GM10248 (cell line): Measurements from ENCODE around the gene PRELP.

ENCODE experiments used
- CTCF ChIA-PET: fragments of 300-600 bp; sonication (Branson Sonifier 250); formaldehyde crosslinking; extraction: SDS; loops from one replicate; lab custom pipeline; 2021; ENCODE audit warnings: antibody characterized with exemption; lab: Yijun Ruan, JAX
- POLR2A ChIA-PET: fragments of 350-650 bp; sonication (Branson Sonifier 250); formaldehyde crosslinking; extraction: SDS; loops from one replicate; lab custom pipeline; 2020; ENCODE audit warnings: antibody characterized with exemption; lab: Yijun Ruan, JAX
- DNase-seq: peaks from one replicate; pipeline ENCODE4 v3.0.0; 2012; ENCODE audit errors: extremely low spot score
- CTCF ChIP-seq: IDR thresholded peaks from 2 replicates; pipeline ENCODE4 v1.5.1; 2012; ENCODE audit warnings: mild to moderate bottlenecking, low read depth; ENCODE audit errors: extremely low read depth, missing control alignments, control extremely low read depth

Gene PRELP

DNA sequence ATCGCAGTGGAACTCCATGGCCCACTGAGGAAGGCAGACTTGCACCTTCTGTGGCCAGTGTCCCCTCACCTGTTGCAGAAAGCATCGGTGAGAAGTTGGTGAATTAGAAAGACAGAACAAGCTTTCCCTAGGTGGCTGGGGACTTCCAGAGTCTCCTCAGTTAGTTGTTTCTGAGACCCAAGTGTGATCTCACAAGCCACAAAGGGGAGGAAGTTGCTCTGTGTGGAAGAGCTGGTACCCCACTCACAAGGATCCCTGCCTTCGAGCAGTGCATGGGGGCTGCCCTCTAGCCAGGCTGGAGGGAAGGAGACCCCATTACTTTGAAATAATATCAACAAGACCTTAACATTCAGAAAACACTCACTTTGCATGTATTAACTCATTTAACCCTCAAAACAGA is 2.1 kb downstream of the PRELP start:
- CTCF ChIA-PET = interaction anchor here (0.8 to 8.9 kb wide), 12 partner anchors 9 to 209 kb away, joined by 3 to 75 read pairs (median 4); partner anchors contain the start of gene OPTC
- POLR2A ChIA-PET = no interaction called here
- DNase-seq = peak; percentile 43
- TF ChIP-seq CTCF = no peak

- DNase-seq = no peak
- ChIA-PET POLR2A (no interaction called here), CTCF (interaction anchor here (0.9 to 8.9 kb wide), 9 partner anchors 9 to 210 kb away, joined by 3 to 75 read pairs (median 9); partner anchors contain the start of gene OPTC)
- TF ChIP-seq CTCF = no peak
These were observed 2.6 kb downstream of the PRELP start for GRCh38 chr1:203478231-203478630.

GRCh38 chr1:203478986-203479385 is 3.4 kb downstream of the PRELP start:
- TF ChIP-seq CTCF = no peak
- POLR2A ChIA-PET = no interaction called here
- CTCF ChIA-PET = interaction anchor here (1.5 to 8.9 kb wide), 6 partner anchors 8 to 210 kb away, joined by 4 to 75 read pairs (median 27); no protein-coding TSS in a partner anchor
- no peak for DNase-seq

- ChIA-PET POLR2A (no interaction called here), CTCF (interaction anchor here (1.8 to 8.9 kb wide), 5 partner anchors 8 to 211 kb away, joined by 6 to 75 read pairs (median 28); no protein-coding TSS in a partner anchor)
- no peak for DNase-seq
- no peak for TF ChIP-seq CTCF
These were observed 4.0 kb downstream of the PRELP start for GRCh38 chr1:203479646-203480045.

DNA sequence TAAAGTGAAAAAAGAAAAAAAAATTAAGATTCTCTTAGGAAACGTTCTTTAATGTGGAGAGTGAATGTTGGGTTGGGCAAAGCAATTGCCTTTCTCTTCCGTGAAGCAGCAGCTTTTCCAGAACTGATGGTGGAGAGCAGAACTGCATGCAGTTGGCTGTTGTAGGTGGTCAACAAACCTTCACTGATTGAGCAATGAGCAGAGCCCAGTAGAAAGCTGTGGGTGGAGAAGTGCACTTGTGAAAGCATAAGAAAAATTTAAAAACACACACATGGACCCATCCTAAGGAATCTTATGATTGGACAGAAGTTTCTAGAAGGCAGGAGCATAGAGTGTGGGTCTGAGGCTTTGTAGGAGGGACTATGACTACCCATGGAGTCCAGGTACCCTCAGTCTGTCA is 4.5 kb downstream of the PRELP start:
- TF ChIP-seq CTCF = no peak
- CTCF ChIA-PET = interaction anchor here (0.7 to 8.9 kb wide), 5 partner anchors 7 to 213 kb away, joined by 3 to 75 read pairs (median 6); no protein-coding TSS in a partner anchor
- POLR2A ChIA-PET = no interaction called here
- no peak for DNase-seq

DNA sequence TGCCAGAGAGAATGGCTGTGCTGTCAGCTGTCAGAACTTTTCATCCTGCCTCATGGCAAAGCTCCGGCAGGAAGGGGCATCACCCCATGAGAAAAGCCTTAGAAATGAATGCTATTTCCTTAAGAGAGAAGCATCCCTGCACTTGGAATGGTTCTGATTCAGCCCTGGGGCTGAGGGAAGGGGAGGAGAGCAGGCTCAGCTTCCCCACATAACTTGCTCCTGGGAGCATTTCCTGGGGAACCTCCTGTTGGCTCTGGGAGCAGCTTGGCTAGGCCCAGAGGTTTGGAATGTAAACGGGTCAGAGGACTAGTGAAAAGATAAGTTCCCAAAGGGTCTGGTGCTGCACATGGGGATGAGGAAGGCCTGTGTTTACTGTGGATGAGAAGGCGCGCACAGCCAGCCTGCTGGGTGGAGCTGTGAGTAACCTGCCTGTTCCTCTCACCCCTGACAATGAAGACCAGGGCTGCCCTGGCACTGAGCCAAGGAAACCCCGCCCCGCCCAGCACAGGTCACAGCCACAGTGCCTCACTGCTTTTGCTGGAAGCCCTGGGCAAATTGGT is 5.0 kb downstream of the PRELP start:
- POLR2A ChIA-PET = no interaction called here
- CTCF ChIA-PET = interaction anchor here (0.7 to 1.8 kb wide), 3 partner anchors 138 to 213 kb away, joined by 3 to 6 read pairs (median 4); no protein-coding TSS in a partner anchor
- no peak for DNase-seq
- no peak for TF ChIP-seq CTCF
